ENCODE data around the gene TARBP2.
"Not testable (repeated sequence)": the region's sequence is repeated elsewhere in the genome, so short reads cannot be mapped to it uniquely, and the experiment has no call there.

GRCh38 chr12:53548354-53548753 lies 47.3 kb downstream of the TARBP2 start:
- TF ChIP-seq CTCF, EZH2, EZH2phosphoT487 (IDR thresholded peaks at IDR 0.05): not testable (repeated sequence)
